Esophagus squamous epithelium (tissue), 4 donors: ENCODE data around the gene C22orf23.

ENCODE experiments used
- CTCF ChIP-seq, 6 experiments: fragments of 450-650 bp in 4 of 6; fragments of 200-600 bp in 2 of 6; sonication (generic) in 2 of 6; IDR thresholded peaks; one replicate each; pipeline ENCODE4 v1.5.1; 2016 to 2019; ENCODE audit warnings: antibody characterized with exemption in 6 of 6, mild to moderate bottlenecking in 4 of 6, moderate library complexity in 4 of 6
- POLR2A ChIP-seq, 4 donors: fragments of 450-650 bp; IDR thresholded peaks; one replicate each; pipeline ENCODE4 v1.6.1; 2017; ENCODE audit warnings: antibody characterized with exemption in 4 of 4, mild to moderate bottlenecking in 4 of 4, moderate library complexity in 3 of 4

GRCh38 chr22:37996079-37996478 is 42.7 kb upstream of the C22orf23 start:
- TF ChIP-seq CTCF (IDR thresholded peaks at IDR 0.05) (no peak), POLR2A (IDR thresholded peaks at IDR 0.05) (no peak)
